GM19397 (cell line): ENCODE results near the gene FBH1.

ENCODE experiments used
- ATAC-seq: cut with Tn5 transposase; IDR thresholded peaks from one replicate; pipeline ENCODE4 v1.9.1; 2021; ENCODE audit warnings: mild to moderate bottlenecking, moderate library complexity; ENCODE audit not compliant: unreplicated experiment

Gene FBH1

GRCh38 chr10:5975641-5976473 is 85.8 kb downstream of the FBH1 start:
- peak; percentile 47 for ATAC-seq

GRCh38 chr10:5976512-5977470 is 86.7 kb downstream of the FBH1 start:
- ATAC-seq, result peak; percentile 19

GRCh38 chr10:5977471-5978229 is 87.6 kb downstream of the FBH1 start, which contains the start of gene IL15RA:
IL15RA (minus strand) TSS chr10:5977543; CDS start chr10:5977492, 51 bp downstream.
- peak; percentile 71 for ATAC-seq

DNA sequence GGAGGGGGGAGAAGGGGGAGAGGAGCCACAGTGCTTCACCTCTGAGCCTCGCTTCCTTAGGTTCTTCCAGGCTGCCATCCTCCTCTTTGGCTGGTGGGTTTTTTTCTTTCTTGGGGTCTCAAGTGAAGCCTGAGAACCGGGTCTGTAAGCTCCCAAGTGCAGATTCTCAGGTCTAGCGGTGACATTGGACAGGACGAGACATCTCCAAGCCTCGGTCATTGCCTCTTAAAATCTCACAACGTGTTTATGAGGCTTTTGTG is 88.1 kb downstream of the FBH1 start:
- ATAC-seq, result no peak

- ATAC-seq, result no peak
These were observed 91.5 kb downstream of the FBH1 start for GRCh38 chr10:5981529-5981928.

GRCh38 chr10:5983774-5984173 is 93.7 kb downstream of the FBH1 start:
- no peak for ATAC-seq

- ATAC-seq, result no peak
These were observed 95.0 kb downstream of the FBH1 start for GRCh38 chr10:5985029-5985428.
